GM11168 (cell line): ENCODE data around the gene CNTN5.
"Not testable (repeated sequence)": the region's sequence is repeated elsewhere in the genome, so short reads cannot be mapped to it uniquely, and the experiment has no call there.

Experiments
- in situ Hi-C: fragments of 300-500 bp; cut with MboI; formaldehyde crosslinking; loops from one replicate; pipeline ENCODE4 v1.12.0; 2022; ENCODE audit warnings: low sequenced_read_pairs; ENCODE audit not compliant: unreplicated experiment

CNTN5 gene

DNA sequence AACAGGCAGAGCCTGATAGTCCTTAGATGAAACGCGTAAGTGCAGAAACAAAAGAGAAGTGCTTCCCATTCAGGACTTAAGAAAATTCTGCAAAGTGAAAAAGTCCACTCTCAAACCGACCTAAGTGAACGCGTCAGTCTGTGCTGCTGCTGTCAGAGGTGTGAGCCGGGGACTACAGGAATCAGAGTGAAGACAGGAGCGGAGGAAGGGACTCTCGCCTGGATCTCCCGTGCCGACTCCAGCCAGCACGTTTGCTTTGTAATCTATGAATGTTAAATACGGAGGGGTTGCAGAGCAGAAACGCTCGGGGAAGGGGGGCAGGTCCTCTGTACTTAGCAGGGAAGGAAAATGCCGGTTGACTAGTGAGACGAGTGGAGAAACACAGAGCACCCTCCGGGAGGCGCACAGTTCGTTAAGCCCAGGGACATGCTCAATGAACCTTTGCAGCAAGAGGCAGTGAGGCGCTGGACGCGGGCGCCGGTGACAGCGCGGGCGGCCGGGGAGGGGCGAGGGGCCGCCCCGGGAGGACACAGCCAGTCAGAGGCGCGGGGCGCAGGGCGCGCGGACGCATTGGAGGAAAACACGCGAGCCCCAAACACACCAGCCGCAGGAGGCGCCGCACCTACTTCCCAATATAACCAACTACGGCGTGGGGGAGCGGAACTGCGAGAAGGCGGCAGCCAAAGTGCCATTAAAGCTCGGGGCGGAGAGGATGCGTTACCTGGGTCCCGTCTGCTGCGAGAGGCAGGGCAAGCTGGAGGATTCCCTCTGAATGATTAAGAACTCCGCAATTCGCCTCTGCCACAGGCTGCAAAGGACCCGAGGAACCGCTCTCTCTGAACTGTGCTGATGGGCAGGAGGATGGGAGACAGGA is at the start of gene CNTN5:
TSS of gene CNTN5 (plus strand) at position 598 of the 874 bp plus-strand sequence.
- in situ Hi-C loops: no loop called here

- in situ Hi-C loops: no loop called here
Observed at GRCh38 chr11:98979205-98979604, 41.5 kb upstream of the CNTN5 start.

DNA sequence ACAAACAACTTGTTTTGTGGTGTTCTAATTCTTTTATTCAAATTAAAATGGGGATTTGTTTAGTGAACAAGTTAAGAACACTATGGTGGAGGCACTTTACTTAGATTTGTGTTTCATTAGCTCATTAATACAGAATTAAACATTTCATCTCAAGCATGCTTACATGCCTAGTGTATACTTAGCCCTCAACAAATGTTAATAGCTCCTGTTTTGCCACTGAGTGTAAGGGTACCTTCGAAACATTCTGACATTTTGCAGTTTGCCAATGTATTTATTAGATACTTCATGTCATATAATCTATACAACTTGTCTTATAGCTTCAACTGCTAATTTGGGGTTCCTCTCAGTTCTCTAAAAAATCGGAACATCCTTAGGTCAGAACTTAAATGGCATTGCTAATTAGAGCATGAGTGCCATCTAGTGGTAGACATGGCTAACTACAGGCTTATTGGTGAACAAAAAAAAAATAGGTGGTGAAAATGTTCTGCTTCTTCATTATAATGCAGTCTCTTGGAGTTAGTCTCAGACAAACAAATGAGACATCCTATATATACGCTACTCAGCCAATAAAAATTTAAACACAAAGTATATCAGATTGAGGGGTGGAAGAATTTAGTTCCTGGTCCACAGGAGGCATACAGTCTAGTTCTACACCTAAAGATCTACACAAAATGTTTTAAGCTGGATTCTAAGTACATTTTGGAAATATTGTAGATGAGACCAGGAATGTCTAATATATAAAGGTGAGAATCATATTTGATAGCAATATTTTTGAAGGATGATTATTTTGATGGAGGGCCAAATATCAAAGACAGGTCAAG is 4.9 kb upstream of the CNTN5 start:
- in situ Hi-C loops: no loop called here

DNA sequence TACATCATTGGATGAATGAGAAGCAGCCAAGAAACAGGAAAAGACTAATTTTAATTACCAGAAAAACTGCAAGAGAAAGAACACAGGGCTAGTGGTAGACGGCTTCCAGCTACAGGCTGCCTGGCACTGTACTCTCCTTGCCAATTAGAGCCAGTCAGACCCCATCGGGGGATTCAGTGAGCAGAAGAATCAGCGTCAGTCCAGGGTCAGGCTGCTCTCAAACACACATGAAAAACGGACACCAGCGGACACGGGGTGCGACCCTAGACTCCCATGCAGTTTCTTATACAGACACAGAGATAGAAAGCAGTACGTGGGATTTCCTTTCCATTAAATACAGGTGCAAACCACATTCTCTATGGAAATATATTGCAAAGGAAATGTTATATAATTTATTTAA is 1.1 kb upstream of the CNTN5 start:
- in situ Hi-C loops: no loop called here

GRCh38 chr11:99037057-99037456 is 16.3 kb downstream of the CNTN5 start:
- in situ Hi-C loops: no loop called here

DNA sequence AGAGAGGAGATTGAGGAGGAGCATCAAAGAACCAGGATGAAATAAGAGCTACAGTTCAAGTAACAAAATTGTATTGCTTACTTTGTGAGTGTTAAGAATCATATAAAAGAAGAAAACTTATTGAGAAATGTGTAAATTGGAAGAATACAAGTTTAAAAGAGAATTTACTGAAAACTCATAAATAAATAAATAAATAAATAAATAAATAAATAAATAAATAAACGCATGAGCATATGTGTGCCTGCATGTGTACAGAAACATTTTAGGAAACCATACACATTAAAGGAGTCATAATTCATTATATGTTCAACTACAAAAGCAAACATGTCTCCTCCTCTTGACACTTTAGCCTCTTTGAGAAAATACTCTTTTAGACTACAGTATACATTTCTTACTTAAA is 42.6 kb downstream of the CNTN5 start:
- in situ Hi-C loops: no loop called here

- in situ Hi-C loops: no loop called here
Observed at GRCh38 chr11:99065121-99065520, 44.4 kb downstream of the CNTN5 start.

- in situ Hi-C loops: no loop called here
Observed at GRCh38 chr11:99066618-99067317, 46.0 kb downstream of the CNTN5 start.

- in situ Hi-C loops: no loop called here
Observed at GRCh38 chr11:99068832-99069231, 48.1 kb downstream of the CNTN5 start.

DNA sequence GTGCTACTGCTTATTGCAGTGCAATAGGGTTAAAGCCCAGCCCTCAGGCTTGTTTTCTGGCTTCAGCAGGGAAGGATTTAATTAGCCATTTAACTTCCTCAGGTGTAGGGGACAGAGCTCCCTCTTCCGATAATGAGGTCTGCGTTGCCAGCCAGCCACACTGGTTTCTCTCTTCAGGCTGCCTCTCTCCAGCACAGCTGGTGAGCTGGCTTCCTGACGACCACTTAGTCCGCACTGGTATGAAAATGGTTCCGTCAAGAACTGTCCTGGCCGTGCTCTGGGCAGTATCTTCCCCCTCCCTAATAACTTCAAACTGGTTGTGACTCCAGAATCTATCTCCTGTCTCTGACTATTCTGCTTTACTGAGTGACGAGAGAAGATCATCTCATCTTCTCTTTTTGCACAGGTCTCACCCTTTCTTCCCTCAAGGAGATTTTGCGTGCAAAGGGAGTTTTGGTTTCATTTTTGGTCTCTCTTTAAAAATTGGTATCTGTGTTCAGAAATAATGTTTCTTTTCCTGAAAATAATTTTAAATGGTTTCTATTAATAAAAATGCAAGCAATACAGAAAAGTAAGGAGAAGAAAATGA is 49.2 kb downstream of the CNTN5 start:
- in situ Hi-C loops: no loop called here

- in situ Hi-C loops: no loop called here
Observed at GRCh38 chr11:99079576-99079975, 58.8 kb downstream of the CNTN5 start.

DNA sequence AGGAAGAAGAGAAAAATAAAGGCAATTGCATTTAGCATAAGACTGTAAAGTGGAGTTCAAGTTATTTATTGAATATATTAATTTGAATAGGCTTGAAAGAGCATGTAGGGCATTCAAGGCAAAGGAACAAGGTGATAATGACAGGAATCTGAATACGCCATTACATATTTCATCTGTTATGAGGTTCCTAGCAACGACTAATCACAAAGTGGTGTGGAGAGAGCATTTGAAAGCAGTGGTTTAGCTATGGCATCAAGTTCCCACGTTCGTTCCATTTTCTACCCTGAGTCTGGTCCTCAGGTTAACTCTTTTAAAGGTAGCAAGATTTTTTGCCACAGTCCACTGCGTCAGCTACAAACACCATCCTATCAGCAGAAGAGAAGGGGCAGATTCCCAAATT is 59.4 kb downstream of the CNTN5 start:
- in situ Hi-C loops: no loop called here

GRCh38 chr11:99098258-99098657 is 77.5 kb downstream of the CNTN5 start:
- in situ Hi-C loops: no loop called here

- in situ Hi-C loops: no loop called here
Observed at GRCh38 chr11:99098751-99099150, 78.0 kb downstream of the CNTN5 start.

DNA sequence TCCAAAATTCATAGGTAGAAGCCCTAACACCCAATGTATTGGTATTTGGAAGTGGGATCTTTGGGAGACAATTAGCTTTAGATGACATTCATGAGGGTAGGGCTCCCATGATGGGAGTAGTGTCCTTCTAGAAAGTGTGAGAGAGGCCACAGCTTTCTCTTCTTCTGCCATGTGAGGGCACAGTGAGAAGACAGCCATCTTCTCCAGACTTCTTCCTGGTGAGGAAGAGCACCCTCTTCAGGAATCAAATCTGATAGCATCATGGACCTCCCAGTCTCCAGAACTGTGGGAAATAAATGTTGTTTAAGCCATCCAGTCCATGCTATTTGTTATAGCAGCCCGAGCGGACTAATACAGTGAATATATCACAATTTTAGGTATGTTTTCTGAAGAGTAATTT is 96.9 kb downstream of the CNTN5 start:
- in situ Hi-C loops: no loop called here

GRCh38 chr11:99133862-99134261 is 113.1 kb downstream of the CNTN5 start:
- in situ Hi-C loops: not testable (repeated sequence)

GRCh38 chr11:99135508-99135907 is 114.8 kb downstream of the CNTN5 start:
- in situ Hi-C loops: no loop called here

DNA sequence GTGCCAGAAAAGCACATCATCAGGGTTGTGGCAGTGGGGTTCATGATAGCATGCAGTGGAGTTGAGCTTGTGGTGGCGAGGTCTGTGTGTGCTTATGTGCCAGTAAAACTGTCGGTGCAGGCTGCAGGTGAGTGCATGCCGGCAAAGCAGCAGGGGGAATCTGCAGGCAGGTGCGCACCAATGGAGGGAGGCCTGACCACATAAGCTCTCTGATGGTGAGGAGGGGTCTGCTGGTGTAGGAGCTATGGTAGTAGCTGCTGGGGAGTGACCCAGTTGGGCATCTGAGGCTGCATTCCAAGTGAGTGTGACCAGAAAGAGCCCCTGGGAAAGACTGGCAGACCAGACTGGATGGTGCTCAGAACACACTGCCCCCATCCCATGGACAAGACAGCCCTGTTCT is 121.5 kb downstream of the CNTN5 start:
- in situ Hi-C loops: no loop called here

- in situ Hi-C loops: no loop called here
Observed at GRCh38 chr11:99148352-99148751, 127.6 kb downstream of the CNTN5 start.

DNA sequence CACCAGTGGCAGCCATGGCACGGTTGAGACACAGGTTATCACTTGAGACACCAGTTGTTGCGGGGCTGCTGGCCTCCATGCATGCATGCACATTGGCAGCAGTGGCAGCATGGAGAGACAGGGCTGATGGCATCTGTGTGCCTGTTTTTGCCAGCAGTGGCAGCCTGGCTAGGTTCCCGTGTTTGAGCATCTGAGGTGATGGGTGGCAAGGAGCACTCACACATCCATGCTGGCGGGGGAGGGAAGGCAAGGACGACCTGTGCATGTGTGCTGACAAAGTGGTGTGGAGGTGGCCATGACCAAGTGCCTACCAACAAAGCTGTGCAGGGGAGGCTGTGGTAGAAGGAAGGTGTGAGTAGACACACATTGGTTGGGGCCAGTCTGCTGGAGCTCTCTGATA is 133.5 kb downstream of the CNTN5 start:
- in situ Hi-C loops: no loop called here
